ENCODE measurements around the gene KSR1.

The KSR1 gene

GRCh38 chr17:27602721-27603420, 146.6 kb downstream of the KSR1 start:
- peak; percentile 81 for DNase-seq (ENCODE audit: low read depth)
- H3K4me3 ChIP-seq (ENCODE audit: low read depth, low read length), result no peak overlapping the region
- peak; percentile 98 for TF ChIP-seq CTCF (conservative IDR thresholded peaks at IDR 0.05; ENCODE audit: low read depth, low read length)

- DNase-seq (ENCODE audit: low read depth), result no peak
- no peak for TF ChIP-seq CTCF (conservative IDR thresholded peaks at IDR 0.05; ENCODE audit: low read depth, low read length)
- H3K4me3 ChIP-seq (ENCODE audit: low read depth, low read length), result no peak overlapping the region
Measured at GRCh38 chr17:27603421-27603770, 147.1 kb downstream of the KSR1 start.

- no peak for TF ChIP-seq CTCF (conservative IDR thresholded peaks at IDR 0.05; ENCODE audit: low read depth, low read length)
- no peak for DNase-seq (ENCODE audit: low read depth)
Measured at GRCh38 chr17:27603880-27604794, 147.9 kb downstream of the KSR1 start.

GRCh38 chr17:27605409-27605808, 149.2 kb downstream of the KSR1 start:
- no peak for DNase-seq (ENCODE audit: low read depth)

More at GRCh38 chr17:27603880-27604794, 147.9 kb downstream of the KSR1 start:
- H3K4me3 ChIP-seq (ENCODE audit: low read depth, low read length), result no peak overlapping the region

GRCh38 chr17:27607521-27608091, 151.4 kb downstream of the KSR1 start:
- no peak for DNase-seq (ENCODE audit: low read depth)
- H3K4me3 ChIP-seq (ENCODE audit: low read depth, low read length), result no peak overlapping the region
- no peak for TF ChIP-seq CTCF (conservative IDR thresholded peaks at IDR 0.05; ENCODE audit: low read depth, low read length)

More at GRCh38 chr17:27605409-27605808, 149.2 kb downstream of the KSR1 start:
- no peak overlapping the region for H3K4me3 ChIP-seq (ENCODE audit: low read depth, low read length)
- no peak for TF ChIP-seq CTCF (conservative IDR thresholded peaks at IDR 0.05; ENCODE audit: low read depth, low read length)

GRCh38 chr17:27608328-27609230, 152.3 kb downstream of the KSR1 start:
- DNase-seq (ENCODE audit: low read depth), result no peak
- no peak overlapping the region for H3K4me3 ChIP-seq (ENCODE audit: low read depth, low read length)
- no peak for TF ChIP-seq CTCF (conservative IDR thresholded peaks at IDR 0.05; ENCODE audit: low read depth, low read length)
